GM19467 (cell line): Measurements from ENCODE around the gene IGSF3.
"Not testable (repeated sequence)": the region's sequence is repeated elsewhere in the genome, so short reads cannot be mapped to it uniquely, and the experiment has no call there.

Experiments used
- ATAC-seq: cut with Tn5 transposase; IDR thresholded peaks from one replicate; pipeline ENCODE4 v1.9.1; 2021; ENCODE audit warnings: mild to moderate bottlenecking, moderate library complexity; ENCODE audit not compliant: unreplicated experiment

The IGSF3 gene

GRCh38 chr1:116631996-116632925 lies 35.3 kb downstream of the IGSF3 start:
- not testable (repeated sequence) for ATAC-seq

- not testable (repeated sequence) for ATAC-seq
Measured at GRCh38 chr1:116631554-116631953, 36.0 kb downstream of the IGSF3 start.

GRCh38 chr1:116630057-116630456 lies 37.5 kb downstream of the IGSF3 start:
- ATAC-seq = not testable (repeated sequence)

GRCh38 chr1:116629441-116629840 lies 38.1 kb downstream of the IGSF3 start:
- not testable (repeated sequence) for ATAC-seq

DNA sequence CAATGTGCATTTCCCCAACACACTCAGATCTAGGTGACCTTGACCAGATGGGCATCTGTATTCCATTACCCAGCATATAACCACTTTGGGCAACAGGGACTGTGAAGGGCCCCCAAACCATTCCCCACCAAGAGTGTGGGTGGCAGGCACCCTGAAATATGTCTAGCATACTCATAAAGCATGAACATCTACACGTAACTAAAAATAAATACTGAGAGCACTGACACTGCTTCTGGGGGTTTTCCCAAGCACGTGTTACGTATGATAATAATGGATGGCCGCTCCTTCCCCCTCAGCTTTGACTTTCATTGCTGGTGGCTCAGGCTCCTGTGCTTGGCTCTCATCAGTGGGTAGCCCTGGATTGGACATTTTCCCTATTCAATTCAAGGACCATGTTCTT lies 39.1 kb downstream of the IGSF3 start:
- ATAC-seq = no peak

GRCh38 chr1:116627357-116627756 lies 40.2 kb downstream of the IGSF3 start:
- not testable (repeated sequence) for ATAC-seq

DNA sequence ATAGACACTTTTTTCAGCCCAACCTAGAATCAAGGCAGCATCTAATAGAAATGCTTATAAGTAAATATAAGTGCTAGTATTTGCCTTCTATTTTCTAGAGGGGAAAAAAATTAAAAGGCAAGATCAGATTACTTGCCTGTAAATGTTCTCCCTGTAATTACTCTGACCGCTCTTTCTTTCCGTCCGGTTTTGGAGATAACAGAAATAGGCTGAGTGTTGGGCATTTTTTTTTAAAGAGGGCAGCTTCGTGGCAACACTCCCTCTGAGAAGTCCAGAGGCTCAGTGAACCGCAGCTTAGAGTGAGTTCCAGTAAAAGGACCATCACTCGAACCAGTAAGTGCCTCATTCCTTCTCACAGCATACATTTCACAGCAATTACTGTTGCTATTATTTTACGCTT lies 40.6 kb downstream of the IGSF3 start:
- ATAC-seq = not testable (repeated sequence)

DNA sequence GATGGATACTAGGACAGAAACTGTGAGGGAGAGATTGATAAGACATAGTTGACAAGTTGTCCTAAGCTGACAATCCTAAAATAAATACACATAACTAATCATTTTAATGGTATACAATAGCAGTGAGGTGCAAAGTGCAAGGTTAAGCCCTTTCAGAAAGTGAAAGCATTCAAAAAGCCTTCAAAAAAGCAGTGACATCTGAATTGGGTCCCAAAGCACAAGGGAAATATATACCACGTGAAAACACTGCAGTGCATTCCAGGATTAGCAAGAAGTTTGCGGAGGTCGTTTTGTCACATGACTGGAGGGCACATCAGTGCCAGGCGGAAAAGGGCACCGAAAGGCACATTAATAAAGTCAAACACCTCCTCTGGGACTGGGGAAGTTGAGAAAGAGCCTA lies 42.4 kb downstream of the IGSF3 start:
- not testable (repeated sequence) for ATAC-seq

DNA sequence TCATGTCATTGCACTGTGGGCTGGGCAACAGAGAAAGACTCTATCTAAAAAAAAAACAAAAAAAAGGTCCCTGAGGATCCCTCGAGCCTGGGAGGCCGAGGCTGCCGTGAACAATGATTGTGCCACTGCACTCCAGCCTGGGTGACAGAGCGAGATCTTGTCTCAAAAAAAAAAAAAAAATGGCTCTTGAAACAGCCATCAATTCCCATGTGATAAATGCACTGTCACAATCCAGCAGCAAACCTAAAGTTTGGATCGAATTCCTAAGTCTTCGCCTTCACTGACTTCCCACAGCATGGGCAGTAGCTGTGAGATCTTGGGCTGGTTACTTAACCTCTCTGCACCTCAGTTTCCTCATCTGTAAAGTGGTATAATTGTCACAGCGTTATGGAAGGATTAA lies 43.5 kb downstream of the IGSF3 start:
- no peak for ATAC-seq

GRCh38 chr1:116622496-116622895 lies 45.0 kb downstream of the IGSF3 start:
- ATAC-seq = not testable (repeated sequence)

DNA sequence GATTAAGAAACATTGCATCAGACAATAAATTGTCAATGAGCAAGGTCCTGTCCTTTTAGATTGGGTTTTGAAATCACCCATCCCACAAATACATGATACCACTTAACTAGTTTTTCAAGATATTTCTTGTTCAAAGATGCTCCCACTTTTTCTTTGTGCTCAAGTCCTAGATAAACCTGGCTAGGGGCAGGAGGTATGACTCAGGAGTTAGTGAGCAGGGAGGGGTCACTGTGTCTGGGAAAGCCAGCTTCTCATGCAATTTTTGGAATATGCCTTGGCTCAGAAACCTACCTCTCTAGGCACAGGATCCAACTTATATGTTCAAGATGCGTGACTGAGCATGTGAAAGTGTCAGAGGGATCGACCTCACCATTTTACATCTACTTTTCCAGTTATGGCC lies 45.8 kb downstream of the IGSF3 start:
- not testable (repeated sequence) for ATAC-seq

GRCh38 chr1:116620392-116620791 lies 47.1 kb downstream of the IGSF3 start:
- ATAC-seq = not testable (repeated sequence)

GRCh38 chr1:116619106-116619505 lies 48.4 kb downstream of the IGSF3 start:
- not testable (repeated sequence) for ATAC-seq

GRCh38 chr1:116617808-116618207 lies 49.7 kb downstream of the IGSF3 start:
- ATAC-seq = not testable (repeated sequence)

- not testable (repeated sequence) for ATAC-seq
Measured at GRCh38 chr1:116613825-116614224, 53.7 kb downstream of the IGSF3 start.

- ATAC-seq = not testable (repeated sequence)
Measured at GRCh38 chr1:116609801-116610371, 57.6 kb downstream of the IGSF3 start.

- ATAC-seq = not testable (repeated sequence)
Measured at GRCh38 chr1:116608841-116609240, 58.7 kb downstream of the IGSF3 start.

DNA sequence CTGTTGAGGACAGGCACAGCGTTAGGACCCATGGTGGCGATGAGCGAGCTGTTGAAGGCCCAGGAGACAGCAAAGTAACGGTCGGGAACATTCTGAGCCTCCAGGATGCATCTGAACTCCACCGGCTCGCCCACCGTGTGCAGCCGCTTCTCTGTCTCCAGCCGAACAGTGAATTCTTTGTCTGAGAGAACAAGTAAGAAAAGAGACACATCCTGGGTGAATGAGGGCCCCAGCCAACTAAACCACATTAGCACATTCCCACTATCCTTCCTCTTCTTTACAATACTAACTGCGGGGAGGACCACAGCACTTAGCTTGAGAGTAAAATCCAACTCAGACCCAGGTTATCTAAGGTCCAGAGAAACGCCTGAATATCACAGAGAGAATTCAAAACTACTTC lies 59.4 kb downstream of the IGSF3 start:
- ATAC-seq = not testable (repeated sequence)

GRCh38 chr1:116607463-116607862 lies 60.1 kb downstream of the IGSF3 start:
- not testable (repeated sequence) for ATAC-seq

GRCh38 chr1:116606067-116606466 lies 61.5 kb downstream of the IGSF3 start:
- ATAC-seq = not testable (repeated sequence)

GRCh38 chr1:116605315-116605714 lies 62.2 kb downstream of the IGSF3 start:
- ATAC-seq = no peak

GRCh38 chr1:116604408-116604807 lies 63.1 kb downstream of the IGSF3 start:
- not testable (repeated sequence) for ATAC-seq
